Fibroblast of lung (primary cell): ENCODE measurements around the gene CHST11. TPM values are rescaled to one million over a fixed set of nuclear protein-coding genes. Genes with fewer than 3 reads are reported as not detected.
"Not testable (repeated sequence)": the region's sequence is repeated elsewhere in the genome, so short reads cannot be mapped to it uniquely, and the experiment has no call there.

Experiments used
- DNase-seq, 2 donors: peaks; one replicate each; pipeline versions ENCODE4 v3.0.0 to v3.0.0-alpha.2; 2010; ENCODE audit warnings: low read depth in 2 of 2
- H2AFZ ChIP-seq: 2 replicates; pipeline ENCODE4 v1.5.1; 2012; ENCODE audit warnings: low read length, control low read depth, inconsistent platforms
- H3K27ac ChIP-seq: 2 replicates; pipeline ENCODE4 v1.5.1; 2011; ENCODE audit warnings: low read length, control low read depth; ENCODE audit not compliant: insufficient read depth
- H3K27me3 ChIP-seq: 2 replicates; pipeline ENCODE4 v1.5.1; 2011; ENCODE audit warnings: mild to moderate bottlenecking, low read length; ENCODE audit not compliant: control insufficient read depth, insufficient read depth
- H3K36me3 ChIP-seq: 2 replicates; pipeline ENCODE4 v1.5.1; 2011; ENCODE audit warnings: low read length; ENCODE audit not compliant: control insufficient read depth, insufficient read depth
- H3K4me1 ChIP-seq: 2 replicates; pipeline ENCODE4 v1.5.1; 2011; ENCODE audit warnings: low read length; ENCODE audit not compliant: control insufficient read depth, insufficient read depth; ENCODE audit errors: extremely low read depth
- H3K4me2 ChIP-seq: 2 replicates; pipeline ENCODE4 v1.5.1; 2011; ENCODE audit warnings: low read length, control low read depth; ENCODE audit not compliant: insufficient read depth; ENCODE audit errors: extremely low read depth
- H3K4me3 ChIP-seq, 4 experiments: fragments of 200-600 bp in 1 of 4; sonication (generic) in 1 of 4; replicated peaks in 1 of 4; 2 replicates each; pipeline ENCODE4 v1.5.1; 2011 to 2016; ENCODE audit warnings: low read length in 4 of 4, low read depth in 3 of 4, mild to moderate bottlenecking in 3 of 4, control low read depth in 2 of 4, inconsistent platforms in 1 of 4, mixed read lengths in 1 of 4; ENCODE audit not compliant: insufficient read depth in 1 of 4; ENCODE audit errors: control extremely low read depth in 1 of 4
- H3K79me2 ChIP-seq: 2 replicates; pipeline ENCODE4 v1.5.1; 2012; ENCODE audit warnings: mild to moderate bottlenecking, low read length, inconsistent platforms; ENCODE audit not compliant: control insufficient read depth, insufficient read depth
- H3K9ac ChIP-seq: 2 replicates; pipeline ENCODE4 v1.5.1; 2011; ENCODE audit warnings: mild to moderate bottlenecking, low read length, control low read depth; ENCODE audit not compliant: insufficient read depth
- H3K9me3 ChIP-seq: 2 replicates; pipeline ENCODE4 v1.5.1; 2012; ENCODE audit warnings: low read depth, low read length; ENCODE audit not compliant: control insufficient read depth, insufficient read depth
- H4K20me1 ChIP-seq: 2 replicates; pipeline ENCODE4 v1.5.1; 2011; ENCODE audit warnings: low read length; ENCODE audit not compliant: control insufficient read depth, insufficient read depth; ENCODE audit errors: extremely low read depth
- EZH2 ChIP-seq: IDR thresholded peaks from 2 replicates; pipeline ENCODE4 v1.5.1; 2012; ENCODE audit warnings: low read length, control low read depth, mild to moderate bottlenecking; ENCODE audit errors: missing control alignments
- polyA plus RNA-seq, 2 donors: library from polyadenylated mRNA; depleted of rRNA in 1 of 2; stranded (reverse) in 1 of 2; unstranded in 1 of 2; fragments of >200 nt; gene quantifications; 2 replicates each; pipeline ENCODE4 v1.2.1, GENCODE V29; 2011 to 2012; ENCODE audit warnings: missing spikeins in 1 of 2
- total RNA-seq: library from RNA; depleted of rRNA; stranded (reverse); fragments of >200 nt; gene quantifications from 2 replicates; pipeline ENCODE4 v1.2.1, GENCODE V29; 2014
- TF ChIP-seq, protein P1 (sequence below), 2 donors: IDR thresholded peaks in 1 of 2; conservative IDR thresholded peaks in 1 of 2; 1 replicate in 1 of 2; 2 replicates in 1 of 2; pipeline ENCODE4 v1.5.1; 2011 to 2012; ENCODE audit warnings: low read length in 2 of 2, control low read depth in 1 of 2, inconsistent platforms in 1 of 2, low read depth in 1 of 2, mild to moderate bottlenecking in 1 of 2

CHST11 gene
- total and polyA plus RNA-seq, 2 donors (not counting 1 experiment from before 2014, with no cell fraction given): 3.5 to 9.1 TPM

DNA sequence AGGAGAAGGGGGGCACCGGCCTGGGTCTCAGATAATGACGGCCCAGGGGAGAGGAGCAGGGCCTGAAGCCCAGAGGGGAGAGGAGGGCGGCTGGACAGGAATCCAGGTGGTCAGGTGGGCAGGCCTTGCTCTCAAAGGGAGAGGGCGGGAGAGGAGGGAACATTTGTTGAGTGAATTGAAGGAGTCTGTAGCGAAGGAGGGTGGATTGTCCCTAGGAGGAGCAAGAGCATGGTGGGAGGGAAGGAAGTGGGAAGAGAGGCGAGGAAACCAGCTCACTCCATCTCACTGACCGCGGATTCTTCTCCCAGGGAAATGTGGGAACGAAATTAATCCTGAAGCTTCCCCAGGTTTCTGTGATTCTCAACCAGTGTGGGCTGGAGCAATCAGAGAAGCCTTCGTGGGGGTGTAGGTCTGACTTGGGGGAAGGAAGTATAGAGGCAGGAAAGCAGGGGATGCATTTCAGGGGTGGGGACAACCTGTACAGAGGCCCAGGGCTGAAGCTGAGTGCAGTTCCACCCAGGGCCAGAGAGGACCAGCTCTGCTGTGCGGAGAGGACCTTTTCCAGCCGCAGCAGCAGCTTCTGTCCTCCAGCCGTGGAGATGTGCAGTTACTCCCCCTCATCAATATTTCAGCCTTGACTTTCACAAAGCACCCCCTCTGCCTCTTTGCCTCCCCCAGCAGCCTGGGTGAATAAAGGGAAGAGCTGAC, 100.9 kb downstream of the CHST11 start:
- Histone ChIP-seq H3K4me1 (no peaks in the 10 kb centered on the region), H3K9ac (no peak overlapping the region), H3K36me3 (no peaks in the 10 kb centered on the region), H3K27me3 (no peaks in the 10 kb centered on the region), H3K9me3 (no peaks in the 10 kb centered on the region), H3K27ac (no peak overlapping the region), H3K4me3 (no peak overlapping the region), H3K4me2 (no peak overlapping the region), H2AFZ (no peak overlapping the region), H4K20me1 (no peaks in the 10 kb centered on the region), H3K79me2 (no peaks in the 10 kb centered on the region)
- no peak for DNase-seq
- no peak for TF ChIP-seq EZH2
- TF ChIP-seq, protein P1, sequence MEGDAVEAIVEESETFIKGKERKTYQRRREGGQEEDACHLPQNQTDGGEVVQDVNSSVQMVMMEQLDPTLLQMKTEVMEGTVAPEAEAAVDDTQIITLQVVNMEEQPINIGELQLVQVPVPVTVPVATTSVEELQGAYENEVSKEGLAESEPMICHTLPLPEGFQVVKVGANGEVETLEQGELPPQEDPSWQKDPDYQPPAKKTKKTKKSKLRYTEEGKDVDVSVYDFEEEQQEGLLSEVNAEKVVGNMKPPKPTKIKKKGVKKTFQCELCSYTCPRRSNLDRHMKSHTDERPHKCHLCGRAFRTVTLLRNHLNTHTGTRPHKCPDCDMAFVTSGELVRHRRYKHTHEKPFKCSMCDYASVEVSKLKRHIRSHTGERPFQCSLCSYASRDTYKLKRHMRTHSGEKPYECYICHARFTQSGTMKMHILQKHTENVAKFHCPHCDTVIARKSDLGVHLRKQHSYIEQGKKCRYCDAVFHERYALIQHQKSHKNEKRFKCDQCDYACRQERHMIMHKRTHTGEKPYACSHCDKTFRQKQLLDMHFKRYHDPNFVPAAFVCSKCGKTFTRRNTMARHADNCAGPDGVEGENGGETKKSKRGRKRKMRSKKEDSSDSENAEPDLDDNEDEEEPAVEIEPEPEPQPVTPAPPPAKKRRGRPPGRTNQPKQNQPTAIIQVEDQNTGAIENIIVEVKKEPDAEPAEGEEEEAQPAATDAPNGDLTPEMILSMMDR (conservative IDR thresholded peaks at IDR 0.05 in 1 of 2, IDR thresholded peaks at IDR 0.05 in 1 of 2; ENCODE audit: low read depth in 1 of 2, low read length in 2 of 2): no peak

DNA sequence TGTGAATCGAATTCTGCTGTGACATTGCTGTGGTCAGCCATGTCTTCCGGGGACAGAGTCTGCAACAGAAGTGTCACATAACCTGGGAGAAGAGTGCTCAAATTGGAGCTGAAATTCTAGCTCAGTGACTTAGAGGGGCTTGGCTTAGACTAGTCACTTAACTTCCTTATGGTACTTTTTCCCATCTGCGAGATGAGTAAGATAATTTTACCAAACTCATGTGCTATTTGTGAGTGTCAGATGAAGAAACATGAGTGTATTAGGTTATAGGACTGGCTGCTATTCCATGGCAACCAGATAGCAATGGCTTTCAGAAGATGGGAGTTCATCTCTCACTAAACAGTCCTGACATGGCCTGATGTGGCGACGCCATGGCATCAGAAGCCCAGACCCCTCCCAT, 104.1 kb downstream of the CHST11 start:
- H3K9me3 ChIP-seq: no peaks in the 10 kb centered on the region
- H3K4me2 ChIP-seq: no peak overlapping the region
- H4K20me1 ChIP-seq: no peaks in the 10 kb centered on the region
- H3K9ac ChIP-seq: no peak overlapping the region
- H3K36me3 ChIP-seq: no peaks in the 10 kb centered on the region
- TF ChIP-seq EZH2: no peak
- TF ChIP-seq, protein P1 (conservative IDR thresholded peaks at IDR 0.05 in 1 of 2, IDR thresholded peaks at IDR 0.05 in 1 of 2; ENCODE audit: low read depth in 1 of 2, low read length in 2 of 2): no peak
- no peak for DNase-seq
- H3K4me1 ChIP-seq: no peaks in the 10 kb centered on the region
- H2AFZ ChIP-seq: no peak overlapping the region
- no peak overlapping the region for H3K27ac ChIP-seq
- no peak overlapping the region for H3K4me3 ChIP-seq
- no peaks in the 10 kb centered on the region for H3K79me2 ChIP-seq
- no peaks in the 10 kb centered on the region for H3K27me3 ChIP-seq

DNA sequence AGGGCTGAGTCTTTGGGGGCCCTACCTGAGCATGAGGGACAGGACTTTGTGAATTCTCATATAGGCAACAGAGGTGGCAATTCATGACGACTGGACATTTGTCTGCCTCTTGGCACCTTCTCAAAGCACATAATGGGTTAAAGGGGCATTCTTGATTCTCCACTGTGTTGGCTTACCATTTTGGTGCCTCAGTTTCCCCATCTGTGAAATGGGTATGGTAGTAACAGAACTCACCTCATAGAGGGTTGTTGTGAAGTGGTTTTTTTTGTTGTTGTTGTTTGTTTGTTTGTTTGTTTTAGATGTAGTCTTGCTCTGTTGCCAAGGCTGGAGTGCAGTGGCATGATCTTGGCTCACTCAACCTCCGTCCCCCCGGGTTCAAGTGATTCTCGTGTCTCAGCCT, 106.0 kb downstream of the CHST11 start:
- TF ChIP-seq, protein P1 (conservative IDR thresholded peaks at IDR 0.05 in 1 of 2, IDR thresholded peaks at IDR 0.05 in 1 of 2; ENCODE audit: low read depth in 1 of 2, low read length in 2 of 2): no peak
- TF ChIP-seq EZH2: no peak
- H2AFZ ChIP-seq: no peak overlapping the region
- no peaks in the 10 kb centered on the region for H3K4me1 ChIP-seq
- H3K9me3 ChIP-seq: no peaks in the 10 kb centered on the region
- H3K79me2 ChIP-seq: no peaks in the 10 kb centered on the region
- H3K9ac ChIP-seq: no peak overlapping the region
- DNase-seq: no peak
- H3K4me2 ChIP-seq: no peak overlapping the region
- no peak overlapping the region for H3K27ac ChIP-seq
- no peaks in the 10 kb centered on the region for H4K20me1 ChIP-seq
- H3K4me3 ChIP-seq: no peak overlapping the region
- no peaks in the 10 kb centered on the region for H3K36me3 ChIP-seq
- H3K27me3 ChIP-seq: no peaks in the 10 kb centered on the region

DNA sequence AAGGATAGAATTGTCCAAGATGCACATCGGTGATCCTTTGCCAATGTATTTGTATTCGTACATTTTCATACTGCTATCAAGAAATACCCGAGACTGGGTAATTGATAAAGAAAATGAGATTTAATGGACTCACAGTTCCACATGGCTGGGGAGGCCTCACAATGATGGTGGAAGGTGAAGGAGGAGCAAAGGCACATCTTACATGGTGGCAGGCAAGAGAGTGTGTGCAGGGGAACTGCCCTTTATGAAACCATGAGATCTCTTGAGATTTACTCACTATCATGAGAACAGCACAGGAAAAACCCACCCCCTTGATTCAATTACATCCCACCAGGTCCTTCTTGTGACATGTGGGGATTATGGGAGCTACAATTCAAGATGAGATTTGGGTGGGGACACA, 107.9 kb downstream of the CHST11 start:
- H3K9me3 ChIP-seq, H3K79me2 ChIP-seq, H2AFZ ChIP-seq, H3K4me2 ChIP-seq, H3K4me1 ChIP-seq, H3K9ac ChIP-seq, H3K4me3 ChIP-seq, H3K27me3 ChIP-seq, H4K20me1 ChIP-seq, H3K36me3 ChIP-seq, DNase-seq, H3K27ac ChIP-seq: not testable (repeated sequence)
